ENCODE measurements around the gene QSER1. TPM values are rescaled to one million over a fixed set of nuclear protein-coding genes. Genes with fewer than 3 reads are reported as not detected.

QSER1 gene
- 18.8 and 38.1 TPM in 2 replicates for total RNA-seq (ENCODE audit: low replicate concordance)

GRCh38 chr11:32892355-32893092 lies at the start of gene QSER1:
QSER1 (plus strand) TSS chr11:32892811; CDS start chr11:32893126, 315 bp downstream.
- no peak for TF ChIP-seq CTCF (IDR thresholded peaks at IDR 0.05; ENCODE audit: insufficient read depth, low read length)
- peak; percentile 29 for DNase-seq (ENCODE audit: low read depth)
- H3K4me3 ChIP-seq (ENCODE audit: low read depth, low read length): peak within 1 kb of the TSS; percentile 83

GRCh38 chr11:32843544-32843943 lies 49.1 kb upstream of the QSER1 start:
- no peak overlapping the region for H3K4me3 ChIP-seq (ENCODE audit: low read depth, low read length)
- no peak for DNase-seq (ENCODE audit: low read depth)
- TF ChIP-seq CTCF (IDR thresholded peaks at IDR 0.05; ENCODE audit: insufficient read depth, low read length): no peak

GRCh38 chr11:32847511-32847910 lies 45.1 kb upstream of the QSER1 start:
- no peak for TF ChIP-seq CTCF (IDR thresholded peaks at IDR 0.05; ENCODE audit: insufficient read depth, low read length)
- no peak for DNase-seq (ENCODE audit: low read depth)
- H3K4me3 ChIP-seq (ENCODE audit: low read depth, low read length): no peak overlapping the region

GRCh38 chr11:32849761-32850160 lies 42.9 kb upstream of the QSER1 start:
- DNase-seq (ENCODE audit: low read depth): no peak
- TF ChIP-seq CTCF (IDR thresholded peaks at IDR 0.05; ENCODE audit: insufficient read depth, low read length): no peak
- H3K4me3 ChIP-seq (ENCODE audit: low read depth, low read length): no peak overlapping the region

- DNase-seq (ENCODE audit: low read depth): no peak
- no peak overlapping the region for H3K4me3 ChIP-seq (ENCODE audit: low read depth, low read length)
- TF ChIP-seq CTCF (IDR thresholded peaks at IDR 0.05; ENCODE audit: insufficient read depth, low read length): no peak
Measured at GRCh38 chr11:32851251-32851650, 41.4 kb upstream of the QSER1 start.

- peak; percentile 68 for DNase-seq (ENCODE audit: low read depth)
- H3K4me3 ChIP-seq (ENCODE audit: low read depth, low read length): peak overlapping the region; percentile 9
- no peak for TF ChIP-seq CTCF (IDR thresholded peaks at IDR 0.05; ENCODE audit: insufficient read depth, low read length)
Measured at GRCh38 chr11:32852207-32852606, 40.4 kb upstream of the QSER1 start.

- no peak for DNase-seq (ENCODE audit: low read depth)
- no peak for TF ChIP-seq CTCF (IDR thresholded peaks at IDR 0.05; ENCODE audit: insufficient read depth, low read length)
Measured at GRCh38 chr11:32855601-32856000, 37.0 kb upstream of the QSER1 start.

More at GRCh38 chr11:32855601-32856000, 37.0 kb upstream of the QSER1 start:
- no peak overlapping the region for H3K4me3 ChIP-seq (ENCODE audit: low read depth, low read length)
